Osteoblast (primary cell): ENCODE measurements around the gene P3H1. TPM values are rescaled to one million over a fixed set of nuclear protein-coding genes. Genes with fewer than 3 reads are reported as not detected.
"Not testable (repeated sequence)": the region's sequence is repeated elsewhere in the genome, so short reads cannot be mapped to it uniquely, and the experiment has no call there.

Experiments used
- DNase-seq: peaks from one replicate; pipeline ENCODE4 v3.0.0; 2011; ENCODE audit warnings: low spot score, mixed read lengths; ENCODE audit not compliant: insufficient read length; ENCODE audit errors: missing footprints
- H2AFZ ChIP-seq: 2 replicates; pipeline ENCODE4 v1.6.0; 2011; ENCODE audit warnings: mild to moderate bottlenecking, low read length
- H3K27ac ChIP-seq: 2 replicates; pipeline ENCODE4 v1.5.1; 2011; ENCODE audit warnings: mild to moderate bottlenecking, low read depth, low read length, moderate library complexity
- H3K27me3 ChIP-seq: 2 replicates; pipeline ENCODE4 v1.6.0; 2012; ENCODE audit warnings: mild to moderate bottlenecking, control low read depth, inconsistent platforms, low read length, moderate library complexity; ENCODE audit not compliant: insufficient read depth
- H3K36me3 ChIP-seq: 2 replicates; pipeline ENCODE4 v1.5.1; 2011; ENCODE audit warnings: mild to moderate bottlenecking, low read length, control low read depth, moderate library complexity; ENCODE audit not compliant: insufficient read depth
- H3K4me1 ChIP-seq: 2 replicates; pipeline ENCODE4 v1.5.1; 2011; ENCODE audit warnings: mild to moderate bottlenecking, low read length, control low read depth, moderate library complexity; ENCODE audit not compliant: insufficient read depth
- H3K4me2 ChIP-seq: 2 replicates; pipeline ENCODE4 v1.6.0; 2011; ENCODE audit warnings: mild to moderate bottlenecking, low read length; ENCODE audit not compliant: insufficient read depth
- H3K4me3 ChIP-seq: fragments of 200-600 bp; sonication (generic); 3 replicates; pipeline ENCODE4 v1.5.1; 2012; ENCODE audit warnings: mild to moderate bottlenecking, low read length, inconsistent platforms; ENCODE audit not compliant: insufficient read depth
- H3K79me2 ChIP-seq: 2 replicates; pipeline ENCODE4 v1.6.0; 2012; ENCODE audit warnings: mild to moderate bottlenecking, low read length, control low read depth, inconsistent platforms; ENCODE audit not compliant: insufficient read depth
- H3K9me3 ChIP-seq: 2 replicates; pipeline ENCODE4 v1.5.1; 2011; ENCODE audit warnings: low read depth, low read length, control low read depth
- H4K20me1 ChIP-seq: 2 replicates; pipeline ENCODE4 v1.6.0; 2012; ENCODE audit warnings: mild to moderate bottlenecking, low read length, control low read depth; ENCODE audit not compliant: insufficient read depth
- CTCF ChIP-seq: IDR thresholded peaks from 2 replicates; pipeline ENCODE4 v1.5.1; 2011; ENCODE audit warnings: mild to moderate bottlenecking, low read depth, low read length, moderate library complexity; ENCODE audit errors: extremely low read depth
- total RNA-seq: library from RNA; depleted of rRNA; stranded (reverse); fragments of >200 nt; gene quantifications from 2 replicates; pipeline ENCODE4 v1.2.3, GENCODE V29; 2012

The P3H1 gene
- total RNA-seq, 1 donor: 213 TPM

GRCh38 chr1:42730002-42730401 is 36.8 kb downstream of the P3H1 start:
- no peak overlapping the region for H3K27ac ChIP-seq
- no peak overlapping the region for H2AFZ ChIP-seq
- no peaks in the 10 kb centered on the region for H3K27me3 ChIP-seq
- no peaks in the 10 kb centered on the region for H3K9me3 ChIP-seq
- TF ChIP-seq CTCF: no peak
- H3K4me3 ChIP-seq: no peak overlapping the region
- H3K4me1 ChIP-seq: no peaks in the 10 kb centered on the region
- H4K20me1 ChIP-seq: no peaks in the 10 kb centered on the region
- DNase-seq: no peak
- no peaks in the 10 kb centered on the region for H3K79me2 ChIP-seq
- H3K4me2 ChIP-seq: no peak overlapping the region
- no peaks in the 10 kb centered on the region for H3K36me3 ChIP-seq

- H4K20me1 ChIP-seq, H3K79me2 ChIP-seq, H3K27me3 ChIP-seq, H3K36me3 ChIP-seq, H3K27ac ChIP-seq, H2AFZ ChIP-seq, H3K4me2 ChIP-seq, H3K4me3 ChIP-seq, H3K9me3 ChIP-seq, DNase-seq, H3K4me1 ChIP-seq: not testable (repeated sequence)
Measured at GRCh38 chr1:42725820-42726219, 41.0 kb downstream of the P3H1 start.

GRCh38 chr1:42723511-42723910 is 43.3 kb downstream of the P3H1 start:
- Histone ChIP-seq H2AFZ (no peak overlapping the region), H3K9me3 (no peaks in the 10 kb centered on the region), H3K4me1 (no peaks in the 10 kb centered on the region), H4K20me1 (no peaks in the 10 kb centered on the region), H3K27ac (no peak overlapping the region), H3K4me2 (no peak overlapping the region), H3K36me3 (no peaks in the 10 kb centered on the region), H3K4me3 (no peak overlapping the region), H3K27me3 (no peaks in the 10 kb centered on the region), H3K79me2 (no peaks in the 10 kb centered on the region)
- no peak for DNase-seq
- TF ChIP-seq CTCF: no peak

GRCh38 chr1:42722403-42722802 is 44.4 kb downstream of the P3H1 start:
- not testable (repeated sequence) for H2AFZ ChIP-seq, H3K9me3 ChIP-seq, H3K4me1 ChIP-seq, H3K4me2 ChIP-seq, H3K4me3 ChIP-seq, H3K27ac ChIP-seq, H3K79me2 ChIP-seq, H3K36me3 ChIP-seq, DNase-seq, H4K20me1 ChIP-seq, H3K27me3 ChIP-seq

- Histone ChIP-seq H3K36me3 (no peaks in the 10 kb centered on the region), H3K79me2 (no peaks in the 10 kb centered on the region), H3K4me1 (no peaks in the 10 kb centered on the region), H3K27ac (no peak overlapping the region), H3K4me3 (no peak overlapping the region), H2AFZ (no peak overlapping the region), H3K9me3 (no peaks in the 10 kb centered on the region), H3K27me3 (no peaks in the 10 kb centered on the region), H3K4me2 (no peak overlapping the region), H4K20me1 (no peaks in the 10 kb centered on the region)
- no peak for TF ChIP-seq CTCF
- DNase-seq: no peak
Measured at GRCh38 chr1:42721926-42722325, 44.9 kb downstream of the P3H1 start.
